Measurements from ENCODE around the gene ALCAM.

DNA sequence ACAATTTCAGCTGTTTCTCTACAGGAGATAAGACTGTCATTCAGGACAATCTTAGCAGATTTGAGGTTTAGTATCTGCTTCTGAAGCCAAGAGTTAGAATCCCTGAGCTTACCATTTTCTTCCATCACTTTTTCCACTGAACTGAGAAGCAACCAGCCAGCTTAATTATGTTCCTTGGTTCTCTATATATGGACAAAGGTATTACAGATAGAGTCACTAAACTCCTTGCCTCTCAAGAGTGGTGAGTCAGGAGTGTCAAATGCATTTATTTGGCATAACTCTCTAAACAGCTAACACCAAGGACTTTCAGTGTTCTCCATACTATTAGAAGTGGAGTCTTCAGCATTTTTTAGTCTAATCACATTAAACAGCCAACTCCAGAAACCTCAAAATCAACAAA is 239.3 kb downstream of the ALCAM start:
- TF ChIP-seq POLR2A (IDR thresholded peaks at IDR 0.05; ENCODE audit: low read depth, low read length) (no peak), POLR2AphosphoS5 (IDR thresholded peaks at IDR 0.05; ENCODE audit: low read depth, low read length) (no peak), TAF1 (IDR thresholded peaks at IDR 0.05; ENCODE audit: borderline replicate concordance, low read depth, low read length) (no peak)

Measured in GM12892 (cell line).